ENCODE measurements around the gene MIOX.
A peak's percentile ranks its signal among the peaks of the same experiment; 100 is the strongest.

Gene MIOX

DNA sequence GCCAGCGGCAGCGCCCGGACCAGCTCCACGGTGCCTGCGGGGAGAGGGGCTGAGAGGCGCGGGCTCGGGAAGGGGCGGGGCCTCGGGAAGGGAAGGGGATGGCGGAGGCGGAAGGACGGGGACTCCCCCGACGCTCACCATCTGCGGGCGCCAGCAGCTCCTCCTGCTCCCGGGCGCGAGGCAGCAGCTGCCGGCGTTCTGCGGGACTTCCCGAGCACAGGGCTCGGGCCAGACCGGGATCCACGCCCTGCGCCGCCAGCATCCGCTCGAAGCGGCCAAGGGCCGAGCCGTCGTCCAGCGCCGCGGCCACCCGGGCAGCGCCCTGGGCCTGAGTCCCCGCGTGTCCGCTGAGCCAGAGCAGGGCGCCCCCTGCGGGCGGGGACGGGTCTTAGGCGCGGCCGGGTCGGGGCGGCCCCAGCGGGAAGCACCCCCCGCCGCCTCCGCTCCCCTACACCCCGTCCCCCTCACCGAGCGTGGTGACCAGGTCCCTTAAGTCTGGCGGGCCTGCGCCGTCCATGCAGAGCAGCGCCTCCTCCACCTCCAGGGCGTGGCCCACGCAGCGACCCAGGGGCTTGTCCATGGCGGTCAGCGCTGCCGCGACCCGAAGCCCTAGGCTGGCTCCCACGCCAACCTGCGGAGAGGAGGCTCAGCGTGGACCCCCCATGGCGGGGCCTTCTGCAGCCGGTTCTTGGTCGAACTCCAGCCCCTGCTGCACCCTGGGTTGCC, 39.6 kb downstream of the MIOX start:
- peaks cover 28% of the 10 kb centered on the region for H3K36me3 Mint-ChIP-seq (ENCODE audit: low read depth)
- peak; percentile 85 for DNase-seq (ENCODE audit: low spot score)

DNA sequence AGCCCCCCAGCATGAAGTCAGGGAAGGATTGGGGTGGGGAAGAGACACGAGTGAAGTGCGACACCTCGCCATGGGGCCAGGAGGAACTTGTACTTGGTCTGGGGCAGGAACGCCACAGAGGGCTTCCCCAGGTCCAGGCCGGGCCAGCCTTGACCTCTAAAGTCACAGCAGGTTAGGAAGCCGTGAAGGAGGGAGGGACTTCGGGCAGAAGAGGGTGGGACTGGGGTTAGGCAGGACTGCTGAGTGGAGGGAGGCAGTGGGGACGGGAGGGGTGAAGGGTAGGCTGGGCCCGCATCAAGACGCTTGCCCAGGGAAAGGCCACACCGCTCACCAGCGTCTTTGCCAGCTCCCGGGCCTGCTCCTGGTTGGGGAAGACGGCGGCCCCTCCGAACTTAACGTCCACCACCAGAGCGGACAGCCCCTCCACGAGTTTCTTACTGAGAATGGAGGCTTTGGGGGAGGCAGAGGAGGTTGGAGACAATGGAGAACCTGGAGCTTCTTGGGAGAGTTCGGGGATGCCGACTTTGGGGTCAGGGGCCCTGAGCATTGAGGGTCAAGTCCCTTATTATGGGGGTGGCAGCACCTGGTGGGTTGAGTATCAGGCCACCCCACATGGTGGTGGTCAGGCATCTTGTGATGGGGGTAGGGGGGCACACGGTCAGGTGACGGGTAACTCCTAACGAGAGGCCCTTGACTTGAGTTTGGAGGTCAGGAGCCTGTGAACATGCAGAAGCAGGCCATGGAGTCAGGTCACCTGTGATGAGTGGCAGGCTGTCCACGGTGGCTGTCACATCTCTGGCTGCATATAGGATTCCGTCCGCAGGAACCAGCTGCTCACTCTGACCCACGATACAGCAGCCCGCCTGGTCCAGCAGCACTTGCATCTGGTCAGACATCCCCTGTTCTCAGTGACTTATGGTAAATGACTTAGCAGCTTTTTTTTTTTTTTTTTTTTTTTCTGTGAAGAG, 40.5 kb downstream of the MIOX start:
- peaks cover 28% of the 10 kb centered on the region for H3K4me1 Mint-ChIP-seq (ENCODE audit: low read depth)
- H3K27ac Mint-ChIP-seq: peak overlapping the region; percentile 82
- peak; percentile 43 for DNase-seq (ENCODE audit: low spot score)

More for the DNA sequence above, 39.6 kb downstream of the MIOX start:
- no peaks in the 10 kb centered on the region for H3K27me3 Mint-ChIP-seq (ENCODE audit: low read depth)
- peaks cover 28% of the 10 kb centered on the region for H3K4me1 Mint-ChIP-seq (ENCODE audit: low read depth)
- H3K4me3 Mint-ChIP-seq: peak overlapping the region; percentile 82
- peak overlapping the region; percentile 82 for H3K27ac Mint-ChIP-seq
- no peaks in the 10 kb centered on the region for H3K9me3 Mint-ChIP-seq

DNA sequence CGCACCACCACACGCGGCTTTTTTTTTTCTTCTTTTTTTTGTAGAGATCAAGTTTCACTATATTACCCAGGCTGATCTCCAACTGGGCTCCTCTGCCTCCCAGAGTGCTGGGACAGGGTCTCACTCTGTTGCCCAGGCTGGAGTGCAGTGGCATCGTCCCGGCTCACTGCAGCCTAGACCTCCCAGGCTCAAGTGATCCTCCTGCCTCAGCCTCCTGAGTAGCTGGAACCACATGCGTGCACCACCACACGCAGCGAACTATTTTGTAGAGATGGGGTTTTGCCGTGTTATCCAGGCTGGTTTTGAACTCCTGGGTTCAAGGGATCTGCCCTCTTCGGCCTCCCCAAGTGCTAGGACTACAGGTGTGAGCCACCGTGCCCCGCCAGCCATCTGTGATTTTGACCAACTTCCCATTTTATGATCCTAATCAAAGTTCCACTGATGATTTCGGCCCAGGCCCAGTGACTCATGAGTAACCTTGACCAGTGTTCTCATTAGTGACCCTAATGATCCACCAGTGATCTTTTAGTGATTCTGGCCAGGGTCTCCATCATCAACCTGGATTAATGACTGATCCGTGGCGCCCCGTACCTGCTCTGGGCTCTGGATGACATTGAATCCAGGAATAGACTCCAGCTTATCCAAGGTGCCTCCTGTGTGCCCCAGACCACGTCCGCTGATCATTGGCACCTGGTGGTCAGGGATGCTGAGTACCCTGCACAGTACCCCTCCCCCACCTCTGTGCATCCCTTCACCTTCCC, 41.4 kb downstream of the MIOX start:
- peak overlapping the region; percentile 82 for H3K27ac Mint-ChIP-seq
- no peaks in the 10 kb centered on the region for H3K9me3 Mint-ChIP-seq
- no peaks in the 10 kb centered on the region for H3K27me3 Mint-ChIP-seq (ENCODE audit: low read depth)
- no peak for DNase-seq (ENCODE audit: low spot score)
- H3K36me3 Mint-ChIP-seq (ENCODE audit: low read depth): peaks cover 25% of the 10 kb centered on the region
- H3K4me1 Mint-ChIP-seq (ENCODE audit: low read depth): peaks cover 34% of the 10 kb centered on the region
- H3K4me3 Mint-ChIP-seq: peak overlapping the region; percentile 82

More for the DNA sequence above, 40.5 kb downstream of the MIOX start:
- Mint-ChIP-seq H3K27me3 (ENCODE audit: low read depth) (no peaks in the 10 kb centered on the region), H3K9me3 (no peaks in the 10 kb centered on the region), H3K4me3 (peak overlapping the region; percentile 82), H3K36me3 (ENCODE audit: low read depth) (peaks cover 28% of the 10 kb centered on the region)

DNA sequence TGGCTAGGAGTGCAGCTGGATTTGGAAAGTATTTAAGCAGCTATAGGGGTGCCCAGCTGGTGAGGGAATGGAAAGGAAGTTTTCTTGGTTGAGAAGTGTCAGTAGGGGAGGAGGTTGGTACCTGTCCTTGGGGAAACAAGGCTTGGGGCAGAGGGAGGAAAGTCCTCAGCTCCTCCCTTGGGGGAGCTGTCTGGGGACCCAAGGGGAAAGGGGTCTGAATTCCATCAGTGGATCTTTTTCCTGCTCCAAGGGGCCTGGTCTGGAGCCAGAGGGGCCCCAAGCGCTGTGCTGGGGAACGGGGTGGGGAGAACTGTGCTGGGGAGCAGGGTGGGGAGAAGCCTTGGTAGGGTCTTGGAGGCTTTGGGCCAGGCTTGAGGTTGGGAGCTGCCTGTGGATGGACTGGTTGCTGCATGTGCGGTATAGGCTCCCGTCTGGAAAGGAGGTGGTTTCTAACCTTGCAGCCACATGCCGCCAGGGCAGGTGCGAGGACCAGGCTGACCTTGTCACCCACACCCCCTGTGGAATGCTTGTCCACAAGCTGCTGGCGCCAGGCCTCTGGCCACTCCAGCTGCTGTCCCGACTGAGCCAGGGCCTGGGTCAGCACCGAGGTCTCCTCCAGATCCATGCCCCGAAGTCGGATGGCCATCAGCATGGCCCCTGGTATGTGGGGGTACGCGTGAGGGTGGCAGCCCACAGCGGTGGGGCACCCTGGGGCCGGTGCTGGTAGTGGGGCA, 42.2 kb downstream of the MIOX start:
- Mint-ChIP-seq H3K27ac (peak overlapping the region; percentile 82), H3K36me3 (ENCODE audit: low read depth) (peaks cover 20% of the 10 kb centered on the region), H3K4me1 (ENCODE audit: low read depth) (peaks cover 41% of the 10 kb centered on the region), H3K9me3 (no peaks in the 10 kb centered on the region), H3K27me3 (ENCODE audit: low read depth) (no peaks in the 10 kb centered on the region), H3K4me3 (peak overlapping the region; percentile 82)
- DNase-seq (ENCODE audit: low spot score): no peak

DNA sequence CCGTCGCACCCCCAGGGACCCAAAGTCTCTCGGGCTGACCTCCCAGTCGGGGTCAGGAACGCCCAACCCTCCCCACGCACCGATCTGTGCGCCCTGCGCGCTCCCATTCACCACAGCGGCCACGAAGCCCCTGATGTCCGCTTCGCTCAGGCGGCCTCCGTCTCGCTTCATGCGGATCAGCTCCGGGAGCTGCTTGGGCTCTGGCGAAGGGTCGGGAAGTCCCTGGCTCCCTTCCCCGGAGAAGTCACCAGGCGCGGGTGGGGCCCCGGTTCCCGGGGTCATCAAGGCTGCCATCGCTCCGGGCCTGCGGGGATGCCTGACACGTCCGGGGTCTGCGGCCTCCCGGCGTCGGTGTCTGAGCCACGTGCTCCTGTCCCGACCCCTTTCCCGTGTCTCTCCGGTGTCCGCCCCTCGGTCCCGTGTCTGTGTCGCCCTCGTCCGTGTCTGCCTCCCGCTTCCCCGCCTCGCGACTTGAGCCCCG, 42.8 kb downstream of the MIOX start:
- Mint-ChIP-seq H3K27ac (peak overlapping the region; percentile 55), H3K9me3 (no peaks in the 10 kb centered on the region), H3K4me1 (ENCODE audit: low read depth) (peaks cover 44% of the 10 kb centered on the region), H3K4me3 (peak overlapping the region; percentile 66), H3K27me3 (ENCODE audit: low read depth) (no peaks in the 10 kb centered on the region), H3K36me3 (ENCODE audit: low read depth) (peaks cover 18% of the 10 kb centered on the region)
- no peak for DNase-seq (ENCODE audit: low spot score)

DNA sequence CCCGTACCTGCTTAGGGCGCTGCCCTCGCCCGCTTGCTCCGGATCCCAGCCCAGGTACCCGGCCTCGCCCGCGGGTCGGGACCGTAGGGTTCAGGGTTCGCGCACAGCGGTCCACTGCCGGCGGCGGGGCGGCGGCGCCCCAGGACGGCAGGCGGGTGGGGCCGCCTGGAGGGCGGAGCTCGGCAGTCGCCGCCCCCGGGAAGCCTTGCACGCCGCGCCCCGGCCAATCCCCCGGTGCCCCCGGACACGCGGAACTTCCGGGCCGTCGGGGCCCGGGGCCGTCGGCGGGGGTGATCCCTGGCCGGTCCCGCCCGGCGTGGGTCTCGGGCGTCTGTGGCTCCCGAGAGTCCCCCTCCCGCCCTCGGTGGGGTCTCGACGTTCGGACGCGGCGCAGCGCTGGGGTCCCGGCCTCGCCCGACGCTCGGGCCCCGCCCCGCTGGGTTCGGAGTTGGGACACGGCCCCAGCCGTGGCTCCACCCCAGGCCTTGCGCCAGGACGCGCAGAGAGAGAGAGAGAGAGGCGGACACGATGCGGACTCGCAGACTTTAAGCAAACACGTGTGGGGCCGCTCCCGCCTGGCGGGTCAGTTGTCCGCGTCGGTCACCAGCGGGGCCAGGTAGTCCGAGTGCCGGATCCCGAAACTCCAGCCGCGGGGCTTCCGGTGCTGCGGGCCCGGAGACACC, 43.4 kb downstream of the MIOX start, which contains the start of gene TYMP:
TYMP (minus strand) TSS at position 116 of the 683 bp plus-strand sequence. CDS start 303 bp downstream, outside the sequence.
- peaks cover 13% of the 10 kb centered on the region for H3K36me3 Mint-ChIP-seq (ENCODE audit: low read depth)
- peak; percentile 82 for DNase-seq (ENCODE audit: low spot score)
- peaks cover 41% of the 10 kb centered on the region for H3K4me1 Mint-ChIP-seq (ENCODE audit: low read depth)
- H3K27ac Mint-ChIP-seq: peak within 1 kb of the TSS; percentile 99
- peak within 1 kb of the TSS; percentile 94 for H3K4me3 Mint-ChIP-seq
- no peaks in the 10 kb centered on the region for H3K9me3 Mint-ChIP-seq
- H3K27me3 Mint-ChIP-seq (ENCODE audit: low read depth): no peaks in the 10 kb centered on the region

DNA sequence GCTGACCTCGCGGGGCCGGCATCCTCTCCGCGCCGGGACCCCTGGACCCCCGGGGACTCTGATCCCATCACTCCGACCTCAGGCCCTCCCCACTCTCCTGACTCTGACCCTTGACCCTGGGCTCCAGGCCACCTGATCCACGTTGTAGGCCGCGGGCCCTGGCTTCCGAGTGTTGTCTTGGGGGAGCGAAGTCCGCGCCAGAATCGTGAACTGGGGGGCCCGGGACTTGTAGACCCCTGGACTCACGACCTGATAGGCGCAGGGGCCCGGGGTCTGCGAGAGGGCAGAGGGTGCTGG, 43.9 kb downstream of the MIOX start:
- no peak for DNase-seq (ENCODE audit: low spot score)
- H3K4me1 Mint-ChIP-seq (ENCODE audit: low read depth): peaks cover 41% of the 10 kb centered on the region
- peak overlapping the region; percentile 94 for H3K4me3 Mint-ChIP-seq
- peaks cover 13% of the 10 kb centered on the region for H3K36me3 Mint-ChIP-seq (ENCODE audit: low read depth)
- no peaks in the 10 kb centered on the region for H3K27me3 Mint-ChIP-seq (ENCODE audit: low read depth)
- H3K9me3 Mint-ChIP-seq: no peaks in the 10 kb centered on the region
- H3K27ac Mint-ChIP-seq: peak overlapping the region; percentile 99

DNA sequence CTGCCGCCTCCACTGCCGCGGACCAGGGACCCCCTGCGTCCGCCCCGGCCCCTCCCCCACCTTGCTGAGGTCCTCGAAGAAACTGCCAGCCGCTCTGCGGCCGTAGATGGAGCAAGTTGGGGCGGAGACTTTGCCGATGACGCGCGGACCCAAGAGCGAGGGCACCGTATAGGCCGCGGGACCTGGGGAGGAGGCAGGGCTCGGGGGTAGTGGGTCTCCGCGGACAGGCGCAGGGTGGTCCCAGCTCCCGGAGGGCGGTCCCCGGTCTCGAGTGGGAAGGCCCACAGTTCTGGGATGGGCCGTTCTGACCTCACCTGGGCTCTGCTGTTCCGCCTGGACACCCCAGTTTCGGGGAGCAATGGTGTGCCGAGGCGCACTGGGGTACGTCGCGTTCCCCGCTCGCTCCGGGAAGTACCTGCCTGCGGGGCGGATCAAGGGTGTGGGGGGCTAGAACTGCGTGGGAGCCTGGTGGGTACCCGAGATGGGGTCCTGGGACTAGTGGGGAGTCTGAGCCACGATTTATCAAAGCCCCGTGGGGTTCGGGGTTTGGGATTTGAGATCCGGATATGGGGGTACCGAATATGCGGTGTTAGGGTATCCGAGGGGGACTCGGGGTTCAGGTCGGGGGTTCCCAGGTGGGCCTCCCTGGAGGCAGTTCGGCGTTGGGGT, 44.4 kb downstream of the MIOX start:
- peaks cover 41% of the 10 kb centered on the region for H3K4me1 Mint-ChIP-seq (ENCODE audit: low read depth)
- H3K9me3 Mint-ChIP-seq: no peaks in the 10 kb centered on the region
- H3K27ac Mint-ChIP-seq: peak overlapping the region; percentile 99
- DNase-seq (ENCODE audit: low spot score): peak; percentile 86
- peaks cover 13% of the 10 kb centered on the region for H3K36me3 Mint-ChIP-seq (ENCODE audit: low read depth)
- H3K4me3 Mint-ChIP-seq: peak overlapping the region; percentile 94
- no peaks in the 10 kb centered on the region for H3K27me3 Mint-ChIP-seq (ENCODE audit: low read depth)

DNA sequence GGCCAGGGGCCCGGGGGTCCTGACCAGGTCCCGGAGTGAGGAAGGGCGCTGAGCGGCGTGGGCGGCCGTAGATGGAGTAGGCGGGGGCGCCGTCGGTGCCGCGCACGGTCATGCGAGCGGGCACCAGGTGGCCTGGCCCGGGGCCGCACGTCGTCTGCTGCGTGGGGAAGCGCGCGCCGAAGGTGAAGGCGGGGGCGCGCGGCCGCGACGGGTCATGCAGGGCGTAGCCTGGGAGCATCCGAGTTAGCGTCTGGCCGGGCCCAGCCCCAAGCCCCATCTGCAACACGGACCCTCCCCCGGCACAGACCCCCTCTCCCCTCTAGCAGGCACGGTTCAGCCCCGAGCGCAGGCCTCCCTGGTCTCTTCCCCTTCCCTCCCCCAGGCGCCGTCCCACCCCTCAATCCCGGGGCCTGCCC, 44.9 kb downstream of the MIOX start:
- no peaks in the 10 kb centered on the region for H3K9me3 Mint-ChIP-seq
- H3K27me3 Mint-ChIP-seq (ENCODE audit: low read depth): no peaks in the 10 kb centered on the region
- peak; percentile 77 for DNase-seq (ENCODE audit: low spot score)
- peak overlapping the region; percentile 94 for H3K4me3 Mint-ChIP-seq
- peaks cover 41% of the 10 kb centered on the region for H3K4me1 Mint-ChIP-seq (ENCODE audit: low read depth)
- peaks cover 13% of the 10 kb centered on the region for H3K36me3 Mint-ChIP-seq (ENCODE audit: low read depth)
- H3K27ac Mint-ChIP-seq: peak overlapping the region; percentile 99

DNA sequence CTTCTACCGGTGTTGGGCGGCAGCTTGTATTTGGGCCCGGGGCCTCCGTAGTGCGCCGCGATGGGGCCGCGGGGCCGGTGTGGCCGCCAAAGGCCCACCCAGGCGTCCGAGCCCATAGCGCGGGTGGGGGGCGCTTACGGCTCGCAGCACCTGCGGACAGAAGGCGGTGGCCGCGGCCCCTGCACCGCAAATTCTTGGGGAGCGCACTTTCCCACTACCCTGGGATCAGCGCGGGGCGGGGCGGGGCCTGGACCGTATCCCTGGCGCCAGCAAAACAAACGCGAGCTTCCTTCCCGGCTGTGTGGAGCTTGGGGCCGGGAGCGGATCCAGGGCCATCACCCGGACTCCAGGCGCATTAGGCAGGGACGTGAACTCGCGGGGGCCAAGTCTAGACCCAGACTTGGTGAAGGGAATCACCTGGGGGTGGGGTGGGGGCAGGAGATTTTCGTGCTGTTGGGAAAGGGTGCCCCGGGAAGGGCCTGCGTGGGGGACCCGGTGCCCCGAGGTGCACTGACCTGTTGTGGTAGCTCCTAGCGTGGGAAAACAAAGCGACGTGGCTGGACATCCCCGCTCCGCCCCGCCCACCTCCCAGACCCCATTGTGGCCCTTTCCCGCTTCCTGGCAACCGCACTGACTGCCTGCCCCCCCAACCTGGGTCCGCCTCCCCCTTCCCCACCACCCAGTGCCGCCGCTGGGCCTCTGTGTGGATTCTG, 45.5 kb downstream of the MIOX start:
- no peaks in the 10 kb centered on the region for H3K27me3 Mint-ChIP-seq (ENCODE audit: low read depth)
- DNase-seq (ENCODE audit: low spot score): no peak
- no peaks in the 10 kb centered on the region for H3K9me3 Mint-ChIP-seq
- H3K4me3 Mint-ChIP-seq: peak overlapping the region; percentile 94
- peaks cover 38% of the 10 kb centered on the region for H3K4me1 Mint-ChIP-seq (ENCODE audit: low read depth)
- peaks cover 10% of the 10 kb centered on the region for H3K36me3 Mint-ChIP-seq (ENCODE audit: low read depth)
- H3K27ac Mint-ChIP-seq: peak overlapping the region; percentile 99

DNA sequence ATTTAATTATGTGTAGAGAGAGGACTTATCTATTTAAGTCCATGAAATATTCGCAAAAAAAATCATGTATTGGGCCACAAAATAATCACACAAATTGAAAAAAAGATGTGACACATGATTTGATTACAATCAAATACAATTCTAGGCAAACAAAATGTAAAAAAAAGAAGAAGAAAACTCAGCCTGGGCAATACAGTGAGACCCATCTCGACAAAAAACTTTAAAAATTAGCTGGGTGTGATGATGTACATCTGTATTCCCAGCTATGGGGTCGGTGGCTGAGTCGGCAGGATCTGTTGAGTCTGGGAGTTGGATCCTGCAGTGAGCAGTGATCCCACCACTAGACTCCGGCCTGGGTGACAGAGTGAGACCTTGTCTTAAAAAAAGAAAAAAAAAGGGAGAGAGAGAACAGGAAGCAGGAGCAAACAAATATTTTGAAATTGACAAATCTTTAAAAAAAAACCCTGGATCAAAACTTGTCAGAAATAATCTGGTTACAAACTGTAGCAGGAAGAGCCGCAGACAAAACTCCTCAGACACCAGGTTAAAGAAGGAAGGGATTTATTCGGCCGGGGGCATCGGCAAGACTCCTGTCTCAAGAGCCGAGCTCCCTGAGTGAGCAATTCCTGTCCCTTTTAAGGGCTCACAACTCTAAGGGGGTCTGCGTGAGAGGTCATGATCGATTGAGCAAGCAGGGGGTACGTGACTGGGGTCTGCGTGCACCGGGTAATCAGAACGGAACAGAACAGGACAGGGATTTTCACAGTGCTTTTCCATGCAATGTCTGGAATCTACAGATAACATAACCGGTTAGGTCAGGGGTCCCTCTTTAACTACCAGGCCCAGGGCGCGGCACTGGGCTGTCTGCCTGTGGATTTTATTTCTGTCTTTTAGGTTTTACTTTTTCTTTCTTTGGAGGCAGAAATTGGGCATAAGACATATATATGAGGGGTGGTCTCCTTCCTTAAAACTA, 46.5 kb downstream of the MIOX start:
- no peaks in the 10 kb centered on the region for H3K27me3 Mint-ChIP-seq (ENCODE audit: low read depth)
- H3K9me3 Mint-ChIP-seq: no peaks in the 10 kb centered on the region
- H3K36me3 Mint-ChIP-seq (ENCODE audit: low read depth): peaks cover 6% of the 10 kb centered on the region
- H3K4me3 Mint-ChIP-seq: peak overlapping the region; percentile 94
- peak overlapping the region; percentile 93 for H3K27ac Mint-ChIP-seq
- peaks cover 39% of the 10 kb centered on the region for H3K4me1 Mint-ChIP-seq (ENCODE audit: low read depth)
- no peak for DNase-seq (ENCODE audit: low spot score)

Measured in T-helper 2 cell treated with Interferon-gamma antibody and Interleukin-4, amounts not matched to agents 5 μg/mL and 100 μg/mL, for 36 hours (primary cell).